Activated CD4-positive, alpha-beta T cell treated with anti-CD3 and anti-CD28 coated beads, Interleukin-2, amount 50 U/mL, for 48 hours (primary cell): ENCODE measurements around the gene SNRPE.

Experiments
- DNase-seq, 2 experiments: peaks; one replicate each; pipeline ENCODE4 v3.0.0-alpha.2; 2020

The SNRPE gene

GRCh38 chr1:203888807-203889251 is 27.4 kb downstream of the SNRPE start:
- no peak for DNase-seq

GRCh38 chr1:203891950-203892349 is 30.6 kb downstream of the SNRPE start:
- no peak for DNase-seq

GRCh38 chr1:203898458-203899352 is 37.3 kb downstream of the SNRPE start:
- DNase-seq = no peak

- DNase-seq = no peak
Observed at GRCh38 chr1:203899353-203899716, 37.9 kb downstream of the SNRPE start.

GRCh38 chr1:203899869-203900714 is 38.7 kb downstream of the SNRPE start:
- no peak for DNase-seq

GRCh38 chr1:203901581-203901980 is 40.2 kb downstream of the SNRPE start:
- DNase-seq = no peak

- DNase-seq = no peak
Observed at GRCh38 chr1:203905275-203905674, 43.9 kb downstream of the SNRPE start.

- DNase-seq = no peak
Observed at GRCh38 chr1:203906932-203907331, 45.5 kb downstream of the SNRPE start.

- DNase-seq = no peak
Observed at GRCh38 chr1:203907901-203908300, 46.5 kb downstream of the SNRPE start.

GRCh38 chr1:203911806-203912205 is 50.4 kb downstream of the SNRPE start:
- no peak for DNase-seq

GRCh38 chr1:203913073-203913521 is 51.7 kb downstream of the SNRPE start:
- no peak for DNase-seq

GRCh38 chr1:203914292-203914691 is 52.9 kb downstream of the SNRPE start:
- DNase-seq = no peak

GRCh38 chr1:203915811-203916210 is 54.4 kb downstream of the SNRPE start:
- DNase-seq = no peak

GRCh38 chr1:203916756-203917155 is 55.4 kb downstream of the SNRPE start:
- DNase-seq = no peak
